HG02884 (cell line): ENCODE data around the gene PYM1.

Experiments used
- ATAC-seq: cut with Tn5 transposase; IDR thresholded peaks from one replicate; pipeline ENCODE4 v1.9.1; 2021; ENCODE audit warnings: mild to moderate bottlenecking, moderate library complexity; ENCODE audit not compliant: unreplicated experiment

Gene PYM1

DNA sequence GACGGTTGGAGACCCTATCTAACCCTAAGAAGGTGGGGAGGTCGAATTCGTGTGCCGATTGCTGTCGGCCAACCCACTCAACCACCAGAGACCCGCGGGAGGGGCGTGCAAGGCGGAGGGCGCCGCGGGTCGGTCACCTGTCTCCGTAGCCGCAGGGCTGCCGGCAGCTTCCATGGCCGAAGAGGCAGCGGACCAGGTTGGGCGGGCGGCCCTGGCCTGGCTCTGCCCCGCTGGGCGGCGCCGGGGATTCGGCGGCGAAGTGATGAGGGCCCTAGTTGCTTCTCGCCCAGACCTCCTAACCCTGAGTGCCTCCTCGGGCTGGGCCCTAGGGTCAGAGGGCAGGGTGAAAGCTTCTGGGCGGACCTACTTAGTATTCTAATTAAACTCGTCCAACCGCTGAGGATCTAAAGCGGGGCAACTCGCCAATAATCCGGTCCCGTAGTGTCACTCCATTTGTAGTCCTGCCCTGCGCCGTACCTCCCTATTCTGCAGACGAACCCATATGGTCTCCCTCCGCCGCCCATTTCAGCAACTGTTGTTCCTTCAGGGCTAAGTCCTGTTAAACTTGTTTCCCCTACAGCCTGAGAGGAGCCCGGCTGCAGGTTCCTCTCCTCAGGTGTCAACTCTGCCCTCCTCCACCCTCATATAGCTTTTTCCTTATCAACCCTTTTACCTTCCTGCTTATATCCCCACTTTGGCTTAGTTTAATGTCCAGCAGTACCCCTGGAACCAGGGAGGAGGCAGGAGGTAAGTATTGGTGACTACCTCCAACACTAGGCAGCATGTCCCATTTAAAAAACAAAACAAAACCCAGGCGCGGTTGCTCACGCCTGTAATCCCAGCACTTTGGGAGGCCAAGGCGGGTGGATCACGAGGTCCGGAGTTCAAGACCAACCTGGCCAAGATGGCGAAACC, at the start of gene PYM1:
Gene PYM1, minus strand, starts transcription at position 307 of the 915 bp plus-strand sequence. Its CDS starts 133 bp downstream, at position 174.
- ATAC-seq, result peak; percentile 29

DNA sequence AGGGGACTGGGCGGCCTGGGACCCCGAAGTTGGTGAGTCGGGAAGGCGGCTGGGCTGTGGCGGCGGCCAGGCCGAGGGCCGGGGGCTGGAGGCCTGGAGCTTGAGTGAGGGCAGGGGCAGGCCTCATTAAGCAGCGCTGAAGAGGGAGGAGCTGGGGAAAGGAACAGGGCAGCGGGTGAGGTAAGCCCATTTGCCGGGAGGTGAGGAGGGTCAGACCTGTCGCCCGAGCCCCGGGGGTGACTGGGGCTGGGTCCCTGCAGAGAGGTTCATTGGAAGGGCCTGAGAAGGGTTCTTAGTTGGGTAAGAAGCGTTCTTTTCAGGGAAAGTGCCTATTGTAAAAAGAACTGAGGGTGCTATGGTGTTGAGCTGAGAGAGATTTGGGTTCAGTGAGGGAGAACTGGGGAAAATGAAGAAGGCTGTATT, 46.6 kb upstream of the PYM1 start:
- peak; percentile 8 for ATAC-seq

DNA sequence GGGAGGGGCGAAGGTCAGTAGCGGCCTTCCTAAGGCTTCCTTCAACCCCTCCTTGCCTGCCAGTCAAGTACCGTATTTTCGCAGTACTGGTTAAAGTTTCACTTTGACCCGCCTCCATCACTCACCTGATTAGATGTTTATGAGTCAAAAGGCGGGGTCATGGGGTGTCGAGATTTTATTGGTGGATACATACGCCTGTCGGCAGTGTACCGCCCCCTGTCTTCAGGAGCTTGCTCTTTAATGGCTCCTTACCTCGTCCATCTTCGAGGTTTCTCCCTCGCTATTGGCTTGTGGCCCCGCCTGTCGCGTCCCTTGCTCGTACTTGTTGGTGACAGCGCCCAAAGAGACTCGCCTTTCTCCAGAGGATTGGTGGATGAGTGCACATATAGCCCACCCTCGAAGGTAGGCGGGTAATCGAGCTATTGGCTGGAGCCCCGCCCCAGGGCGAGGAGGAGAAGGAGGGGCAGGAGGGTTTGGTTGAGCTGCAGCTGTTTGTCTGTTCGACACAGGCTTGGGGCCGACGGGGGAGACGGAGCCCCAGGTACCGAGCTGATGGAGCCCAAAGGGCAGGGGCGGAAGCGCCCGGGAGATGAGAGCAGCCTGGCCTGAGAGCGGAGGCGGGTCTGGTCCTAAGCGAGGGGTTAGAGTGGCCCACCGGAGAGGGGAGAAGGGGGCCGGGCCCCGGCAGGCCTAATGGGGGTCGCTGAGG, 46.1 kb upstream of the PYM1 start, which contains the start of gene RAB5B:
Gene RAB5B, plus strand, starts transcription at position 480 of the 709 bp plus-strand sequence. CDS start 12,883 bp downstream, outside the sequence.
- ATAC-seq, result peak; percentile 89

DNA sequence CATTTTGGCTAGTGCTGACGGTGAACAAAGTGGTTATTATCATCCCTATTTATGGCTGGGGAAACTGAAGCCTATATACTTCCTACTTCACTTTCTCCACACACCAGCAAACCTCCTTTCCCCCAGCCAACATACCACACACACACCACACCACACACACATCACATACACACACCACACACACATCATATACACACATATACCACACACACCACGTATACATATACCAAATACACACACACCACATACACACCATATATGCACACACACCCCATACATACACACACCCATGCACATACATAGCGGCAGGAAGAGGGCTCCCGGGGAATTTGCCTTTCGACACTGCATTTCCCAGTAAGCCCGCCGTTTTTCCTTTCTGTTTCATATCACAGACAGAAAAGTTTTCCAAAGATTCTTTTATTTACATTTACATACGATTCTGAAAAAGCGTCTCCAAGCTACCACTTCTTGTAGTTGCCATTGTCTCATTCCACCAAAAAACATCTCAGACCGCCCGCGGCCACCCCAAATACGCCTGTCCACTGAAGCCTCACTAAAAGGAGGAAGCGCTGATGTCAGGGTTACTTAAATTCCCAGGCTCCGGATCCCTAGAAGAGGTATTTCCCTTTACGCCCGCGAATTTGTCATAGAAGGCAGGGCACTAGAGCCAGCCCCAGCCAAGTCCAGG, 45.4 kb upstream of the PYM1 start:
- ATAC-seq, result no peak

DNA sequence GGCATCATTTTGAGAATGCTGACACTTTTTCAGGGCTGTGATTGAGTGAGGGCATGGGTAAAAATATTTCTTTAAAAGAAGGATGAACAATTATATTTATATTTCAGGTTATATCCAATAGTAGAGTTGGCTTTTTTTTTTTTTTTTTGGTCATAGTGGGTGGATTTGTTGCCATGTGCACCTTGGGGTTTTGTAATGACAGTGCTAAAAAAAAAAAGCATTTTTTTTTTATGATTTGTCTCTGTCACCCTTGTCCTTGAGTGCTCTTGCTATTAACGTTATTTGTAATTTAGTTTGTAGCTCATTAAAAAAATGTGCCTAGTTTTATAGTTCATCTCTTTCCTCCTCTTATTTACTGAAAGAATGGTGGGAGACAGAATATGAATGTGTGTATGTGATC, 44.8 kb upstream of the PYM1 start:
- ATAC-seq, result no peak

DNA sequence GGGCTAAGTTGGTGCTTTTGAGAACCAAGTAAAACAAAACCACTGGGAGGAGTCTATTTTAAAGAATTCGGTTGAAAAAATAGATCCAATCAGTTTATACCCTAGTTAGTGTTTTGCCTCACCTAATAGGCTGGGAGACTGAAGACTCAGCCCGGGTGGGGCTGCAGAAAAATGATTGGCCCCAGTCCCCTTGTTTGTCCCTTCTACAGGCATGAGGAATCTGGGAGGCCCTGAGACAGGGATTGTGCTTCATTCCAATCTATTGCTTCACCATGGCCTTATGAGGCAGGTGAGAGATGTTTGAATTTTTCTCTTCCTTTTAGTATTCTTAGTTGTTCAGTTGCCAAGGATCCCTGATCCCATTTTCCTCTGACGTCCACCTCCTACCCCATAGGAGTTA, 44.3 kb upstream of the PYM1 start:
- ATAC-seq, result no peak

DNA sequence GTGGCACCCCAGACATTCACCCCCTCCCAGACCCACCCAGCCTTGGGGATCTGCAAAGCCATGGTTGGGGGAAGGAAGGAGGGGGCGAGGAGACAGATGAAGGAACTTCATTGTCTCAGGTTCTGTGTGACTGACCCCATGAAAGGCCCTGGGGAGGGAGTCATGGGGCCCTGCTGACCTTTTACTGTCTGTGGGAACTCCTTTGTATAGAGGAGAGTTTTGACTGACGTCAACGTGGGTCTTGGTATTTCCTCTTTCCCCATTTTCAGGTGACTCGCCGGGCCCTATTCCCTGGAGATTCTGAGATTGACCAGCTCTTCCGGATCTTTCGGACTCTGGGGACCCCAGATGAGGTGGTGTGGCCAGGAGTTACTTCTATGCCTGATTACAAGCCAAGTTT, 43.1 kb upstream of the PYM1 start:
- no peak for ATAC-seq

DNA sequence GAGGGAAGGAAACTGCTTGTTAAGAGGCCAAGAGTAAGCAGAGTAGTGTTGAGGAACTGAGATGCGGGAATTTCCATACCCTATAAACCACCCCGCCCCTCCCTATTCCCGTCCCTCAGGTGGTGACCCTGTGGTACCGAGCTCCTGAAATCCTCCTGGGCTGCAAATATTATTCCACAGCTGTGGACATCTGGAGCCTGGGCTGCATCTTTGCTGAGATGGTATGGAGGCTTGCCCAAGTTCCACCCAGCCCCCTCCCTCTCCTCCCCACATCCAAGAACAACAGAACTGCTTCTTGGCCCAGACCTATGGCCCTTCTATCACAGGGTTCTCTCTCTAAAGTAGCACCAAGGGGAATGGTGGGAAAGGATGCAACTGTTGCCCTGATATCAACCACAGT, 41.7 kb upstream of the PYM1 start:
- no peak for ATAC-seq

DNA sequence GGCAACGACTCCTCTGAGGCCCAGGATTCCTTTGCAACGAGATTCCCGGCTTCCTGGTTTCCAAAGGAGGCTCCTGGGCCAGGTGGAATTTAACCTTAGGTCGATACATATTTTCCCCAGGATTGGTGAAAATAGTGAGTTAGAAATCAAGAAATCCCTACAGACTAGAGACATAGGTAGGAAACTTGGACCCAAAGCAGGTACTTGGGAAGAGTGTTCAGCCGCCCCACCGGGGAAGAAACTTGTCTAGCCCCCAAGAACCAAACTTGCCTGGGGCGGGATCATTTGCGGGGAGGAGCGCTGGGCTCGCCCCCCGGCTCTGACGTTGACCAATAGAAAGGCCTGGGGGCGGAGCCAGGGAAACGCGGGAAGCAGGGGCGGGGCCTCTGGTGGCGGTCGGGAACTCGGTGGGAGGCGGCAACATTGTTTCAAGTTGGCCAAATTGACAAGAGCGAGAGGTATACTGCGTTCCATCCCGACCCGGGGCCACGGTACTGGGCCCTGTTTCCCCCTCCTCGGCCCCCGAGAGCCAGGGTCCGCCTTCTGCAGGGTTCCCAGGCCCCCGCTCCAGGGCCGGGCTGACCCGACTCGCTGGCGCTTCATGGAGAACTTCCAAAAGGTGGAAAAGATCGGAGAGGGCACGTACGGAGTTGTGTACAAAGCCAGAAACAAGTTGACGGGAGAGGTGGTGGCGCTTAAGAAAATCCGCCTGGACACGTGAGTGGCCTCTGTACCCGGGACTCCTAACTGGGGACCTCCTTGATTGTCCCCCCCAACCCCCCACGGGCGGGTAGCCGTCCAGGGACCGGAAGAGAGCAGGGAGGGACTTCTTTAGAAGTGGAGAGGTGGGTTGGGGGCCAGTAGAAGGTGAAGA, 39.0 kb upstream of the PYM1 start, which contains the start of gene CDK2:
Gene CDK2, plus strand, starts transcription at position 423 of the 874 bp plus-strand sequence. Its CDS starts 179 bp downstream, at position 602.
- peak; percentile 93 for ATAC-seq

DNA sequence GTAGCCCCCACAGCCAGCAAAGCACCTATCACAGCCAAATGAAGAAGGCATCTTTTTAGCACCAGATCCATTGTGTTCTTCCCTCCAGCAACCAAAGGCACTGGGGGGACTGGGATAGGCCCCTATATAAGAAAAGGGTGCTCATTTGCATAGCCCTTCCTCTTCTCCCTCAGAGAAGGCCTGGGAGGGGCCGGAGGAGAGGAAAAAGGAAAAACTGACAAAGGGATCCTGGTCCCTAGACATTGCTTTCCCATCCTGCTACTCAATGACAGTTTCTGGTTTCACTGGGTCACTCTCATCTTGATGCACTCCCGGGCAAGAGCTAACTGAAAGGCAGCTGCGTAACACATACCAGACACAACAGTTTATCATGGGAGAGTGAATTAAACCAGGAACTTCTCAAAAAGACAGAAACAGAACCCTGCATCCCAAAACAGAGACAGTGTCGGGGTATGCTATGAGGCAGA, 38.3 kb upstream of the PYM1 start, which contains the start of gene PMEL:
Gene PMEL, minus strand, starts transcription at position 102 of the 467 bp plus-strand sequence. Its CDS starts 31 bp downstream, at position 71.
- no peak for ATAC-seq

DNA sequence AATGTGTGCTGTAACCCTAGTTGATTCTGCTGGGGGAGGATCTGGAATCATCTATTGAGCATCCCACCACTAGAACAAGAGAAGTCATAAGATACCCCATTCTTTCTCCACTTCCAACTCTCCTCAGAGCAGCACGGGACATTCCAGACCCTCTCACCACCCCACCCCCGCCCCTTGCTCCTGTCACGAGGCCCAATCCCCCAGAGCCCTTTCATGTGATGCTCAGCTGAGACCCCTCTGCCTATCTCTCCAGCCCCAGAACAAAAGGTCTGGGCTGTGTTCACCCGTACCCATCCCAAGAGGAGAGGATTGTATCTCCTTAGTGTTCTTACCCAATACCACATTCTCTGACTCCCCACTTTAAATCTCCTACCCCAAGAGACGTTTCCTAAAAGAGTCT, 37.5 kb upstream of the PYM1 start:
- ATAC-seq, result no peak

DNA sequence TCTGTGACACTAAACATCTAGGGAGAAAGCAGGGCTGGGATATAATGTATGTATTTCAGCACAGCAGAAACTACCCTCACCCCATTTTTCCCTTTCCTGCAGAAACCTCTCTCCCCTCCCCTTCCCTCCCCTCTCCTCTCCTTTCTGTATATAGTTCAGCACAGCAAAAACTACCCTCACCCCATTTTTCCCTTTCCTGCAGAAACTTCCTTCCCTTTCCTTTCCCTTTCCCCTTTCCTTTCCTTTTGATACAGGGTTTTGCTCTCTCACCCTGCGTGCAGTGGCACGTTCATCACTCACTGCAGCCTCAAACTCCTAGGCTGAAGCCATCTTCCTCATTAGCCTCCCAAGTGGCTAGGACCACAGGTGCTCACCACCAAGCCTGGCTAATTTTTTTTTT, 36.1 kb upstream of the PYM1 start:
- no peak for ATAC-seq

DNA sequence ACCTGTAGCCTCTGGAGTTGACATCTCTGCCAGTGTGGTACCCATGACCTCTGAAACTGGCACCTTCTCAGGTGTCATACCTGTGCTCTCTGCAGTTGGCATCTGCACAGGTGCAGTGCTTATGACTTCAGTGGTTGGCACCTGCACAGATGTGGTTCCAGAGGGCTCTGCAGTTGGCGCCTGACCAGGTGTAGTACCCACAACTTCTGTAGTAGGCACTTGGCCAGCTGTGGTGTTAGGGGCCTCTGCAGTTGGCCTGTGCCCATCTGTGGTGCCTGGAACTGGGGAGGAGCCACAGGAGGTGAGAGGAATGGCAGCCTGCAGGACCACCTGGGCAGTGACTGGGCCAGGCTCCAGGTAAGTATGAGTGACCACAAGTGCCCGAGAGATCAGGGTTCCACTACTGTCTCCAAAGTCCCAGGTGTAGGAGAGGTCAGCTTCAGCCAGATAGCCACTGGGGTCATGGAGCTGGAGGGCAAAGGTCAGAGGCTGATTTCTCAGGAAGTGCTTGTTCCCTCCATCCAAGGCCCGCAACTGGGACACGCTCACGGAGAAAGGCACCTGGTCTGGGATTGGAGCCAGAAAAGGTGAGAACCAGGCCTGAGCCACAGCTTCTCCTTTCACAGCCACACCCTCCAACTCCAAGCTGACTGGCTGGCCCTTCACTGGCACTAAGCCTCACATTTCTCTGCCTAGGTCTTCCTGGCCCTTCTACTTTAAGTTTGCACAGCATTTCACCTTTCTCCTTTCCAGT, 29.6 kb upstream of the PYM1 start:
- no peak for ATAC-seq

DNA sequence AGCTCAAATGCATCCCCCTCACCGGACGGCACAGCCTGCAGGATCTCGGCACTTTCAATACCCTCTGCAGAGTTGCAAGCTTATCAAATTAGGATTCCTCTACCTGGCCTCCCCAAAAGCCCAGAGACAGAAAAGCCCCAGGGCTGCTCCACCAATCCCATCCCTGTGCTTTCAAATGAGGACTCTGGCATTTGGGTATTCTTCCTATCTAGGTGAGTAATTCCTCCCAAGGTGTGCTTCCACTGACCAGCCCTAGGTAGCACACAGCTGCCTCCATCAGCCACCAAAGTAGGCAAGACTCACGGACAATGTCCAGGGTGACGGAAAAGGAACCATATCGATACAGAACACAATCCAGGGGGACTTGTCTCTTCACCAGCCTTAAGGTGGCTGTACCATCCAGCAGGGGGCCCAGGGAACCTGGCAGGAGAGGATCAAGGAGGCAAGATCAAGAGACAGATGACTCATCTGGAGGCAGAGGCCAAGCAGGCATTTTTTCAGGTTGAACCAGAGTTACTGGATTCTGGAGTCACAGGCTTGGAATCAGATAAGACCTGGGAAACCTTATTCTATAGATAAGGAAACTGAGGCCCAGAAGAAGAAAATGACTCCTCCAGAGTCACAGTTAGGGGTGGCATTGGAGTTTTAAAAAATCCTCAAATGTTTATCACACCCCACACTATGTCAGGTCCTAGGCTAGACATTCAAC, 28.3 kb upstream of the PYM1 start:
- ATAC-seq, result no peak

DNA sequence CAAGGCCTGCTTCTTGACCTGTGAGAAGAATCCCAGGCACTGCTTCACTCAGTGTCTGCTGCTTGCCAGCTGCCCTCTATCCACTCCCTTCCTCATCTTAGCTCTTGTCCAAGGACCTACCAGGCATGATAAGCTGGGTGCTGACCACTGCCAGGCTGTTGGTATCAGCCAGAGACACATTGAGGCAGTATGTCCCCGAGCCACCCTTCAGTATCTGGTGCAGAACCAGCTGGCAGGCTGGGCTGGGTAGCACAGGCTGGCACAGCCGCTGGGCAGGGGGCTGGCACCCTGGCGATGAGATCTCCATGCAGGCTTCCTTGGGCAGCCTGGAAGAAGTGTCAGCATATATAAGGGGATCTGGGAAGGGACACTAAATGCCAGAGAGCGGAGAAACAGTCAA, 27.6 kb upstream of the PYM1 start:
- no peak for ATAC-seq

DNA sequence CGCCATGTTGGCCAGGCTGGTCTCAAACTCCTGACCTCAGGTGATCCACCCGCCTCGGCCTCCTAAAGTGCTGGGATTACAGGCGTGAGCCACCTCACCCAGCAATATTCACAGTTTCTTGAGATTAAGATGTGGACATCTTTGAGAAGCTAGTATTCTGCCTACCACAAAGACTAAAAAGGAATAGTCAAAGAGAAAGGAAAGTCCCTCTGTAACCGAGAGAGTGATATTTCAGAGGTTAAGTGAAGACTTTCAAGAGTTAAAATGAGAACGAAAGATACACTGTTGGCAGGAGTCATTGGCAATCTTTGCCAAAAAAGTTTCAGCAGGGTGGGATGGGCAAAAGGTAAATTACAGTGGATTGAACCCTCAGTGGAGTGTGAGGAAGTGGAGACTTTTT, 18.9 kb upstream of the PYM1 start:
- no peak for ATAC-seq

DNA sequence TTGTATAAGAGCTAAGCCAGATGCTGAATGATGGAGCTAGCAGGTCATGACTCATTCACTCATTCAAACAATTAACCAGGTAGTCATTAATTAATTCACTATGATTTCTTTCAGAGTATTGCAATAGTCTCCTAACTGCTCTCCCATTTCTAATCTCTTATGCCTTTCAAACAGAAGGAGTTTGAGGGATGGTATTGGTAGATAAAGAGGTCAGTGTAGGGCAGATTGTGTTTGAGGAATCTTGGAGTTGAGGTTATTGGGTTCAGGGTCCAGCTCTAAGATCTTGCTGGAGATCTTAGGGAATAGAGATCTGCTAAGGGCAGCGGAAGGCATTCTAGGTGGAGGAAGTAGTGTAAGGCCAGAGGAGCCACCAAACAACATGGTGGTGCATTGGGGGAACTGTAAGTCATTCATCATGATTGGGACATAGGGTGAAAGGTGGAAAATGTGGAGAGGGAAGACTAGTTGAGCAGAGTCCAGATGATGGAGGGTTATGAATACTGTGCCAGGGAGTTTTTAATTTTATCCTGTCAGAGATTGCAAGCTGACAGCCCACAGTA, 15.0 kb upstream of the PYM1 start:
- no peak for ATAC-seq

DNA sequence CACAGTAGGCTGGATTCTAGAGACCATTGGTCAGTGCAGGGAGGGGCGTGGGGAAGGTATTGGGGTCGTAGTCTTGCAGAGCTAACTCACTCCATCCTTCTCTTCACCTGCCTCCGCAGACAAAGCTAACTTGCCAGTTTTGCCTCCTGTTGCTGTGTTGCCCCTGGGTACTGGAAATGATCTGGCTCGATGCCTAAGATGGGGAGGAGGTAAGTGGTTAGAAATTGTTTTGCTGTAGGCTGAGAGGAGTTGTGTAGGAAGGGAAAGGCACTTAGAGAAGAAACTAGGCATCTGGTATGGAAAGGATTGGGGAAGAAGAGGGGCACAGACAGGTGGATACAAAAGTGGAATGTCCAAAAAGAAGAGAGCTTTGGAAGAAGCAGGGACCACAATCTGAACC, 14.4 kb upstream of the PYM1 start:
- ATAC-seq, result no peak
